Colonic mucosa (tissue), 4 donors: ENCODE measurements around the gene SOS2. TPM values are rescaled to one million over a fixed set of nuclear protein-coding genes. Genes with fewer than 3 reads are reported as not detected.
"Not testable (repeated sequence)": the region's sequence is repeated elsewhere in the genome, so short reads cannot be mapped to it uniquely, and the experiment has no call there.

Experiments used
- DNase-seq: peaks from one replicate; pipeline ENCODE4 v3.0.0-alpha.2; 2020
- H3K27ac ChIP-seq: fragments of 200-600 bp; one replicate; pipeline ENCODE4 v1.8.0; 2021
- H3K27me3 ChIP-seq: fragments of 200-600 bp; one replicate; pipeline ENCODE4 v1.8.0; 2021
- H3K36me3 ChIP-seq: fragments of 200-600 bp; one replicate; pipeline ENCODE4 v1.8.0; 2021
- H3K4me1 ChIP-seq: fragments of 200-600 bp; one replicate; pipeline ENCODE4 v1.8.0; 2021; ENCODE audit warnings: mild to moderate bottlenecking
- H3K4me3 ChIP-seq: fragments of 200-600 bp; one replicate; pipeline ENCODE4 v1.8.0; 2021
- H3K9ac ChIP-seq, 2 donors: one replicate each; pipeline ENCODE4 v1.7.0; 2013; ENCODE audit warnings: control low read depth in 2 of 2, low read depth in 2 of 2, low read length in 2 of 2
- H3K9me3 ChIP-seq: fragments of 200-600 bp; one replicate; pipeline ENCODE4 v1.8.0; 2021
- CTCF ChIP-seq: fragments of 200-600 bp; IDR thresholded peaks from one replicate; pipeline ENCODE4 v1.8.0; 2022; ENCODE audit warnings: antibody characterized with exemption, mild to moderate bottlenecking
- intact Hi-C: fragments of 100-400 bp; cut with DNase I; formaldehyde crosslinking; loops from one replicate; pipeline ENCODE4 v1.14.1; 2022
- total RNA-seq, 2 donors: library from RNA; stranded (reverse); fragmentation: NEBNext Ultra II Directional in 1 of 2; extraction: Animal tissue kit (Norgen Biotek cat#: 25700) in 1 of 2; gene quantifications; one replicate each; pipeline ENCODE4 v1.2.1, GENCODE V29; 2021
- donor health status: healthy.
- donor health status: DM: no; HTN: no; CAD: no.
- donor health status: DM: no; HTN: no; CAD: no.

The SOS2 gene
- total RNA-seq, 2 donors from 2014 or later: 20.3 to 43.7 TPM

GRCh38 chr14:50082784-50083466 lies 148.5 kb downstream of the SOS2 start:
- intact Hi-C loops: no loop called here
- DNase-seq: no peak
- Histone ChIP-seq H3K27me3 (no peaks in the 10 kb centered on the region), H3K4me3 (no peak overlapping the region), H3K27ac (peak overlapping the region; percentile 62), H3K9ac (peak overlapping the region in 1 of 2 donors; percentile 30), H3K9me3 (no peaks in the 10 kb centered on the region), H3K36me3 (no peaks in the 10 kb centered on the region), H3K4me1 (no peaks in the 10 kb centered on the region)
- no peak for TF ChIP-seq CTCF

DNA sequence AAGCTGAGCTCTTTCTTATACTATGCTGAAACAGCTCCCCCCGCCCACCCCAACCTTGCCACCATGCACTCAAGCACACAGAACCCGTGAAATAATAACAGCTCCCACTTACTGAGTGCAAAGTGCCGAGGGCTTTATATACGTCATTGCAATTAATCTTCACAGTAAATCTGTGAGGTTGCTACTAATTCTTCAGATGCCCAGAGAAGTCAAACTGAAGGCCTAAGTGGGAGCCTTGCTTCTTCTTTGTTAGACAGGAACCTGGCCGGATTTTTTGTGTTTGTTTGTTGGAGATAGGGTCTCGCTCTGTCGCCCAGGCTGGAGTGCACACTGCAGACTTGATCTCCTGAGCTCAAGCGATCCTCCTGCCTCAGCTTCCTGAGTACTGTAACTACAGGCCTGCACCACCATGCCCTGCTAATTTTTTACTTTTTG lies 149.1 kb downstream of the SOS2 start:
- no peak for TF ChIP-seq CTCF
- H3K27ac ChIP-seq: peak overlapping the region; percentile 16
- H3K4me1 ChIP-seq: no peaks in the 10 kb centered on the region
- H3K4me3 ChIP-seq: no peak overlapping the region
- no peaks in the 10 kb centered on the region for H3K27me3 ChIP-seq
- no peaks in the 10 kb centered on the region for H3K36me3 ChIP-seq
- no peak for DNase-seq
- peak overlapping the region; percentile 28 to 30 for H3K9ac ChIP-seq
- no peaks in the 10 kb centered on the region for H3K9me3 ChIP-seq
- intact Hi-C loops: no loop called here

DNA sequence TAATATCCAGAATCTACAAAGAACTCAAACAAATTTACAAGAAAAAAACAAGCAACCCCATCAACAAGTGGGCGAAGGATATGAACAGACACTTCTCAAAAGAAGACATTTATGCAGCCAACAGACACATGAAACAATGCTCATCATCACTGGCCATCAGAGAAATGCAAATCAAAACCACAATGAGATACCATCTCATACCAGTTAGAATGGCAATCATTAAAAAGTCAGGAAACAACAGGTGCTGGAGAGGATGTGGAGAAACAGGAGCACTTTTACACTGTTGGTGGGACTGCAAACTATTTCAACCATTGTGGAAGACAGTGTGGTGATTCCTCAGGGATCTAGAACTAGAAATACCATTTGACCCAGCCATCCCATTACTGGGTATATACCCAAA lies 152.3 kb downstream of the SOS2 start:
- H3K36me3 ChIP-seq, H3K4me3 ChIP-seq, H3K9ac ChIP-seq, H3K4me1 ChIP-seq, H3K27me3 ChIP-seq, H3K27ac ChIP-seq, intact Hi-C loops, DNase-seq, H3K9me3 ChIP-seq: not testable (repeated sequence)

DNA sequence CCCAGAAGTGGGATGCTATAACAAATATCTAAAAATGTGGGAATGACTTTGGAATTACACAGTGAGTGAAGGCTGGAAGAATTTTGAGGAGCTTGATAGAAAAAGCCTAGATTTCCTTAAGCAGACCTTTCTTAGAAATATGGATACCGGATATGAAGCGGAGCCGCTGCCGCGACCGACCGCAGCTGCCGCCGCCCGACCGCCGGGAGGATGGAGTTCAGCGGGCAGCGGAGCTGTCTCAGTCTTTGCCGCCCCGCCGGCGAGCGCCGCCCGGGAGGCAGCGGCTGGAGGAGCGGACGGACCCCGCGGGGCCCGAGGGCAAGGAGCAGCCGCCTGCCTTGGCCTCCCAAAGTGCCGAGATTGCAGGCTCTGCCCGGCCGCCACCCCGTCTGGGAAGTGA lies 157.7 kb downstream of the SOS2 start:
- H3K36me3 ChIP-seq, H3K4me3 ChIP-seq, H3K9ac ChIP-seq, H3K4me1 ChIP-seq, DNase-seq, intact Hi-C loops, H3K9me3 ChIP-seq, H3K27me3 ChIP-seq, H3K27ac ChIP-seq: not testable (repeated sequence)

- H3K4me3 ChIP-seq: no peak overlapping the region
Measured at GRCh38 chr14:50072395-50072794, 159.0 kb downstream of the SOS2 start.

DNA sequence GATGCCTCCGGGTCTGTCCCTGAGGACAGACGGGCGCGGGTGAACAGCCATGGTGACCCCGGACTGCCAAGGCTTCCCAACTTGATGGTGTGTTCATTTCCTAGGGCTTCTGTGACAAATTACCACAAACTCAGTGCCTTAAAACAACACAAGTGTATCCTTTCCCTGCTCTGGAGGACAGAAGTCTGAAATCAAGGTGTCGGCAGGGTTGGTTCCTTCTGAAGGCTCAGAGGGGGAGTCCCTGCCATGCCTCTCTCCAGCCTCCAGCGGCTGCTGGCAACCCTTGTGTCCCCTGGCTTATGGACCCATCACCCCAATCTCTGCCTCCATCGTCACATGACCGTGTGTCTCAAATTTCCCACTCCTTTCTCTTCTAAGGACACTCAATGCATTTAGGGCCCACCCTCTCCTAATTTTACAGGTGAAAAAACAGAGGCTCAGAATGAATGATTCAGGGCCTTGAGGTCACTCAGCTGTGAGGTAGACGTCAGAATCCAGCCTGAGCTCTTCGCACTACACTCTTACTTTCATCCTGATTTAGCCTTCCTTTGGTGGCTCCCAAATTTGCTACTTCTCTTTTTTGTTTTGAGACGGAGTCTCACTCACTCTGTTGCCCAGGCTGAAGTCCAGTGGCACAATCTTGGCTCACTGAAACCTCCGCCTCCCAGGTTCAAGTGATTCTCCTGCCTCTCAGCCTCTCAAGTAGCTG lies 160.4 kb downstream of the SOS2 start:
- no peak overlapping the region for H3K4me3 ChIP-seq
- no peak for DNase-seq
- no peak overlapping the region for H3K27ac ChIP-seq
- intact Hi-C loops: no loop called here
- no peaks in the 10 kb centered on the region for H3K4me1 ChIP-seq
- no peaks in the 10 kb centered on the region for H3K36me3 ChIP-seq
- H3K27me3 ChIP-seq: no peaks in the 10 kb centered on the region
- TF ChIP-seq CTCF: no peak
- no peak overlapping the region for H3K9ac ChIP-seq
- H3K9me3 ChIP-seq: no peaks in the 10 kb centered on the region

More at GRCh38 chr14:50072395-50072794, 159.0 kb downstream of the SOS2 start:
- intact Hi-C loops: no loop called here
- no peaks in the 10 kb centered on the region for H3K9me3 ChIP-seq
- no peak overlapping the region for H3K9ac ChIP-seq
- no peaks in the 10 kb centered on the region for H3K4me1 ChIP-seq
- DNase-seq: no peak
- H3K36me3 ChIP-seq: no peaks in the 10 kb centered on the region
- no peak overlapping the region for H3K27ac ChIP-seq
- H3K27me3 ChIP-seq: no peaks in the 10 kb centered on the region
- no peak for TF ChIP-seq CTCF
